Coronary artery (tissue), 2 donors: Measurements from ENCODE around the gene SNX27.
"Not testable (repeated sequence)": the region's sequence is repeated elsewhere in the genome, so short reads cannot be mapped to it uniquely, and the experiment has no call there.

Experiments
- DNase-seq: peaks from one replicate; pipeline ENCODE4 v3.0.0-alpha.2; 2017; ENCODE audit warnings: low spot score
- H3K27ac ChIP-seq, 2 donors: fragments of 200-600 bp; sonication (generic); one replicate each; pipeline ENCODE4 v1.5.1; 2016 to 2019
- H3K4me3 ChIP-seq: fragments of 200-600 bp; sonication (generic); 2 replicates; pipeline ENCODE4 v1.5.1; 2016; ENCODE audit warnings: mild to moderate bottlenecking, moderate library complexity
- TF ChIP-seq, protein P1 (sequence below): fragments of 200-600 bp; sonication (generic); IDR thresholded peaks from one replicate; pipeline ENCODE4 v1.5.1; 2019; ENCODE audit warnings: antibody characterized with exemption

SNX27 gene

DNA sequence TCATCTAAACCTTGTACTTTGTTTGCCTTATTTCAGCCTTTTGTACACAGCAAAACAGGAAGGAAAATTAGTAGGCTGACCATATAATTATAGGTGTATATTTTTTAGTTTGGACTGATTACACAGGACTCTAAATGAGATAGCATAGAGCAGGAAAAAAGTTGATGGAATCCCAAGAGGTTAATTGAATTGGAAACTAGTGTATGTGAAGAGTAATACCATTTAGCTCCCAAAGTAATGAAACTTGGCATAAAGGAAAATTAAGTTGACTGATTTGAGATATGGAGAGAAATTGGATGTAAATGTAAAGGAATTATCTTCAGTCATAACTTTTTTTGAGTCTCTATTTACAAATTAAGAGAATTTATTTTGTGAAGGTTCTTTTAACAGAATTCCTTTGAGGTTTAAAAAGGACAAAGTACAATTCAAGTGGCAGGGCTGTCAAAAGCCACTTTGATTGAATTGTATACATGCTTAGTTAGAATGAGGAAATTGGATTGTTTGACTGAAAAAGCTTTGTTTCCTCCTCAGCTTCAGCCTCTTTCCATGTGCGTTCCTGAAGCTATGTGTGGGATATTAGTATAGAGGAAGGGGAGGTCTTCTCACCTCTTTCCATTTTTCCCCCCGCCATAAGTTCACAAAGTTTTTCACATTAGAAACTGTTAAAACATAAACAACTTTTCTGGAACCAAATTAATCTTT, 26.4 kb downstream of the SNX27 start:
- TF ChIP-seq, protein P1, sequence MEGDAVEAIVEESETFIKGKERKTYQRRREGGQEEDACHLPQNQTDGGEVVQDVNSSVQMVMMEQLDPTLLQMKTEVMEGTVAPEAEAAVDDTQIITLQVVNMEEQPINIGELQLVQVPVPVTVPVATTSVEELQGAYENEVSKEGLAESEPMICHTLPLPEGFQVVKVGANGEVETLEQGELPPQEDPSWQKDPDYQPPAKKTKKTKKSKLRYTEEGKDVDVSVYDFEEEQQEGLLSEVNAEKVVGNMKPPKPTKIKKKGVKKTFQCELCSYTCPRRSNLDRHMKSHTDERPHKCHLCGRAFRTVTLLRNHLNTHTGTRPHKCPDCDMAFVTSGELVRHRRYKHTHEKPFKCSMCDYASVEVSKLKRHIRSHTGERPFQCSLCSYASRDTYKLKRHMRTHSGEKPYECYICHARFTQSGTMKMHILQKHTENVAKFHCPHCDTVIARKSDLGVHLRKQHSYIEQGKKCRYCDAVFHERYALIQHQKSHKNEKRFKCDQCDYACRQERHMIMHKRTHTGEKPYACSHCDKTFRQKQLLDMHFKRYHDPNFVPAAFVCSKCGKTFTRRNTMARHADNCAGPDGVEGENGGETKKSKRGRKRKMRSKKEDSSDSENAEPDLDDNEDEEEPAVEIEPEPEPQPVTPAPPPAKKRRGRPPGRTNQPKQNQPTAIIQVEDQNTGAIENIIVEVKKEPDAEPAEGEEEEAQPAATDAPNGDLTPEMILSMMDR = no peak
- no peak for DNase-seq
- no peak overlapping the region for H3K4me3 ChIP-seq
- peak overlapping the region in 1 of 2 donors; percentile 0 for H3K27ac ChIP-seq

DNA sequence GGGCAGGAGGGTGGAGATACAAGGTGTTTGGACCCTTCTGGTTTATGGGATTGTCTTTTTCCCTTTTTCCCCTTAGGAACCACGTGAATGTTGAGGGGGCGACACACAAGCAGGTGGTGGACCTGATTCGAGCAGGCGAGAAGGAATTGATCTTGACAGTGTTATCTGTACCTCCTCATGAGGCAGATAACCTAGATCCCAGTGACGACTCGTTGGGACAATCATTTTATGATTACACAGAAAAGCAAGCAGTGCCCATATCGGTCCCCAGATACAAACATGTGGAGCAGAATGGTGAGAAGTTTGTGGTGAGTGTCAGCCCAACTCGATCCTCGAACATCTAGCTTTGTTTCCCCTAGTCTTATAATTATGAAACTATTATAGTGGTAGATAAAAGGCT, 27.0 kb downstream of the SNX27 start:
- Histone ChIP-seq H3K4me3 (no peak overlapping the region), H3K27ac (no peak overlapping the region)
- no peak for DNase-seq
- TF ChIP-seq, protein P1 = no peak

DNA sequence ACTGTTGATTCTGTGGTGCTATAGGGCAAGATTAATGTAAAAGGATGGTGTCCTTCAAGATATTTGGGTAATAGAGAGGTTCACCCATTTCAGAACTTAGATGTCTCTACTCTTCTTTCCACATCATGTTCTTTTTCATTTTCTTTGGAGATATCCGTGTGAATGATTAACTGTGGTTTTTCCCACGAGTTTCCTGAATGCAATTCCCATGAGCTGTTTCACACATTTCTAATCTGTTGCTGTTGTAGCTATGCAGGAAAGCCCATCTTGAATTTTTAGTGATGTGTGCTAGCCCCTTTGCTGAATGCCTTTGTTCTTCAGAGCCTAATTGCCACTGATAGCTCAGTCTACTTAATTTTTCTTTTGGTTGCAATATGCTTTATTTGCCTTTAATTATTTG, 27.6 kb downstream of the SNX27 start:
- DNase-seq = no peak
- no peak overlapping the region for H3K27ac ChIP-seq

DNA sequence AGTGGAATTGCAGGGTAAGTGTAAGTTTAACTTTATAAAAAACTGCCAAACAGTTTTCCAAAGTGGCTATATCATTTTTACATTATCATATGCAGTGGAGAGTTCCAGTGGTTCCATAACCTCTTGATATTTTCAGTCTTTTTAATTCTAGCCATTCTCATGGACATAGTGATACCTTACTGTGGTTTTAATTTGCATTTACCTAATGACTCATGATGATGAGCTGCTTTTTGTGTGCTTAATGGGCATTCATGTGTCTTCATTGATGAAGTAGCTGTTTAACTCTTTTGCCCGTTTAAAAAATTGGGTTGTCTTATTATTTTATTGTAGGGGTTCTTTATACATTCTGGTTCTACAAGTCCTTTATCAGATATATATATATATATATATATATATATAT, 29.4 kb downstream of the SNX27 start:
- no peak for DNase-seq
- Histone ChIP-seq H3K27ac (no peak overlapping the region), H3K4me3 (no peak overlapping the region)
- TF ChIP-seq, protein P1 = no peak

More for the DNA sequence above, 27.6 kb downstream of the SNX27 start:
- TF ChIP-seq, protein P1 = no peak
- no peak overlapping the region for H3K4me3 ChIP-seq

DNA sequence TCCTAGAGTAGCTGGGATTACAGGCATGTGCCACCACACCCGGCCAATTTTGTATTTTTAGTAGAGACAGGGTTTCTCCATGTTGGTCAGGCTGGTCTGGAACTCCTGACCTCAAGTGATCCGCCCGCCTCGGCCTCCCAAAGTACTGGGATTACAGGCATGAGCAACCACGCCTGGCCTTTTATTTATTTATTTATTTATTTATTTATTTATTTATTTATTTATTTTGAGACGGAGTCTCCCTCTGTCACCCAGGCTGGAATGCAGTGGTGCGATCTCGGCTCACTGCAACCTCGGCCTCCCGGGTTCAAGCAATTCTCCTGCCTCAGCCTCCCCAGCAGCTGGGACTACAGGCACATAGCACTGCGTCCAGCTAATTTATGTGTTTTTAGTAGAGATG, 31.2 kb downstream of the SNX27 start:
- DNase-seq, H3K4me3 ChIP-seq, H3K27ac ChIP-seq: not testable (repeated sequence)

DNA sequence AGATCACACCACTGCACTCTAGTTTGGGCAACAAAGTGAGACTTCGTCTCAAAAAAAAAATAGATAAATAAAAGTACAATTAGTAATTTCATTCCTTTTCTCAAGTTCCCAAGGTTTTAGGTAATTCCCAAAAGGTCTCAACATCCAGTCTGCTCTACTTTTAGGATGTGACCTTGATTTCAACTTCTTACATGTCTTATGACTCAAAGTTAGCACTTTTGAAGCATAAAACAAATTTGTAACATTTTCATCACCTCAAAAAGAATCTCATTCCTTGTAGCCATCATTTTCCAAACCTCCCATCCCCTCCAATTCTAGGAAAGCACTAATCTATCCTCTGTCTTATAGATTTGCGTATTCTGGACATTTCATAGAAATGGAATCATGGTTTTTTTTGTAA, 32.2 kb downstream of the SNX27 start:
- DNase-seq = no peak
- Histone ChIP-seq H3K4me3 (no peak overlapping the region), H3K27ac (no peak overlapping the region)
- TF ChIP-seq, protein P1 = no peak

DNA sequence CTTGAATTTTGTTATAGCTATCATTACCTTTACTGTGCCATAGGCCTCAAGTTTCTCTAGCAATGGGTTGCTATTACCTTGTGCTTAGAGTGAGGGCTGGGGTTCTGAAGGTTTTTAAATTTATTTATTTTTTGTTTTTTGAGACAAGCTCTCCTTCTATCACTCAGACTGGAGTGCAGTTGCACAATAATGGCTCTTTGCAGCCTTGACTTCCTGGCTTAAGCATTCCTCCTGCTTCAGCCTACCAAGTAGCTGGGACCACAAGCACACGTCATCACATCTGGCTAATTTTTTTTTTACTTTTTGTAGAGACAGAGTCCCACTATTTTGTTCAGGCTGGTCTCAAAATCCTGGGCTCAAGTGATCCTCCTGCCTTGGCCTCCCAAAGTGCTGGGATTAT, 41.5 kb downstream of the SNX27 start:
- no peak overlapping the region for H3K27ac ChIP-seq
- TF ChIP-seq, protein P1 = no peak
- no peak for DNase-seq
- no peak overlapping the region for H3K4me3 ChIP-seq

DNA sequence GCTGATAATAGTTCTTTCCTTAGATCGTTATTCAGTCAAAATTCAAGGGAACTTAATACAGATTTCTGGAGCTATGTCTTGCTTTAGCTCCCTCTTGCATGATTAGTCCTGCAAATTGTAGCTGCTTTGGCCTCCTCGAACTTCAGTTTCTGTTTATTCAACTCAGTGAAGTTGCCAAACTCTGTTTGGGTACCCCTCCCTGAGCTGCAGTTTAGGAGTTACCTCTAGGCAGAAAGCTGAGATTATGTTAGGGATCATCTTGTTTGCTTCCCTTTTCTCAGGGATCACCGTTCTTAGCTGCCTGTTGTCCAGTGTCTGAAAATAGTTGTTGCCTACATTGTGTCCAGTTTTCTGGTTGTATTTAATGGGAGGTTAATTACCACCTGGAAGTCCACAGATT, 43.5 kb downstream of the SNX27 start:
- H3K27ac ChIP-seq = no peak overlapping the region
- DNase-seq = no peak
- no peak overlapping the region for H3K4me3 ChIP-seq
- TF ChIP-seq, protein P1 = no peak
